SK-N-SH (cell line): Measurements from ENCODE around the gene GASK1A. TPM values are rescaled to one million over a fixed set of nuclear protein-coding genes. Genes with fewer than 3 reads are reported as not detected.

Experiments used
- CTCF ChIA-PET: fragments of 300-600, 350-600 bp; formaldehyde crosslinking; extraction: SDS; loops from one replicate; lab custom pipeline; 2021; lab: Yijun Ruan, JAX
- POLR2A ChIA-PET: fragments of 350-600 bp; sonication (Branson Sonifier 250); formaldehyde crosslinking; extraction: SDS; loops from one replicate; lab custom pipeline; 2020; ENCODE audit warnings: antibody characterized with exemption, inconsistent platforms; lab: Yijun Ruan, JAX
- DNase-seq: peaks from one replicate; pipeline ENCODE4 v3.0.0; 2012
- H2AFZ ChIP-seq: fragments of 200-600 bp; sonication (generic); 2 replicates; pipeline ENCODE4 v1.8.1; 2016; ENCODE audit warnings: antibody characterized with exemption, mild to moderate bottlenecking, low read depth
- H3F3A ChIP-seq: fragments of 200-600 bp; sonication (generic); replicated peaks from 2 replicates; pipeline ENCODE3; 2016; ENCODE audit warnings: antibody characterized with exemption, mild to moderate bottlenecking; ENCODE audit not compliant: insufficient read depth
- H3K27ac ChIP-seq, 2 experiments: fragments of 200-500 bp in 1 of 2; fragments of 200-600 bp in 1 of 2; sonication (Bioruptor generic) in 1 of 2; sonication (generic), shearing (Covaris generic) in 1 of 2; 2 replicates each; pipeline versions ENCODE4 v1.5.1 to v1.6.1; 2014 to 2016; ENCODE audit warnings: low read depth in 2 of 2, inconsistent platforms in 1 of 2, low read length in 1 of 2, mild to moderate bottlenecking in 1 of 2, mixed read lengths in 1 of 2
- H3K27me3 ChIP-seq: fragments of 200-600 bp; sonication (generic), shearing (Covaris generic); 2 replicates; pipeline ENCODE4 v1.6.1; 2016; ENCODE audit warnings: mixed run types; ENCODE audit not compliant: insufficient read depth
- H3K36me3 ChIP-seq, 2 experiments: fragments of 200-500 bp in 1 of 2; fragments of 200-600 bp in 1 of 2; sonication (Bioruptor generic) in 1 of 2; sonication (generic) in 1 of 2; replicated peaks in 1 of 2; 2 replicates each; pipeline versions ENCODE3 to v1.5.1; 2014 to 2016; ENCODE audit warnings: low read length in 1 of 2, mild to moderate bottlenecking in 1 of 2; ENCODE audit not compliant: insufficient read depth in 2 of 2, control insufficient read depth in 1 of 2
- H3K4me1 ChIP-seq, 2 experiments: fragments of 200-500 bp in 1 of 2; fragments of 200-600 bp in 1 of 2; sonication (Bioruptor generic) in 1 of 2; sonication (generic), shearing (Covaris generic) in 1 of 2; 2 replicates each; pipeline versions ENCODE4 v1.5.1 to v1.6.1; 2014 to 2016; ENCODE audit warnings: low read depth in 1 of 2, low read length in 1 of 2, mixed run types in 1 of 2; ENCODE audit not compliant: insufficient read depth in 2 of 2, control insufficient read depth in 1 of 2
- H3K4me2 ChIP-seq: fragments of 200-600 bp; sonication (generic), shearing (Covaris generic); 2 replicates; pipeline ENCODE4 v1.6.1; 2017; ENCODE audit warnings: mixed run types
- H3K4me3 ChIP-seq, 2 experiments: fragments of 200-500 bp in 1 of 2; fragments of 200-600 bp in 1 of 2; sonication (Bioruptor generic) in 1 of 2; sonication (generic), shearing (Covaris generic) in 1 of 2; 2 replicates each; pipeline versions ENCODE4 v1.5.1 to v1.8.1; 2014 to 2016; ENCODE audit warnings: low read depth in 2 of 2, inconsistent platforms in 1 of 2, low read length in 1 of 2, mild to moderate bottlenecking in 1 of 2, mixed read lengths in 1 of 2, moderate library complexity in 1 of 2
- H3K79me2 ChIP-seq: fragments of 200-600 bp; sonication (generic); 2 replicates; pipeline ENCODE4 v1.8.1; 2017; ENCODE audit warnings: mild to moderate bottlenecking; ENCODE audit not compliant: insufficient read depth
- H3K9ac ChIP-seq: fragments of 200-600 bp; sonication (generic); 2 replicates; pipeline ENCODE4 v1.6.1; 2017; ENCODE audit warnings: mixed run types
- H3K9me2 ChIP-seq: fragments of 200-600 bp; sonication (generic); 2 replicates; pipeline ENCODE4 v1.6.1; 2017; ENCODE audit warnings: mixed run types
- H3K9me3 ChIP-seq: fragments of 200-600 bp; sonication (generic); 2 replicates; pipeline ENCODE4 v1.6.1; 2017; ENCODE audit warnings: mixed run types, mild to moderate bottlenecking, moderate library complexity
- H4K20me1 ChIP-seq: fragments of 200-600 bp; sonication (generic); 2 replicates; pipeline ENCODE4 v1.6.1; 2017; ENCODE audit warnings: mild to moderate bottlenecking, mixed run types; ENCODE audit not compliant: insufficient read depth
- CHD2 ChIP-seq: fragments of 150-350 bp; IDR thresholded peaks from 2 replicates; pipeline ENCODE4 v1.6.1; 2018; ENCODE audit warnings: low read length; ENCODE audit not compliant: partially characterized antibody
- FOXJ3 ChIP-seq: sonication (generic); formaldehyde crosslinking; IDR thresholded peaks from 2 replicates; pipeline ENCODE4 v1.5.1; 2020; ENCODE audit warnings: mild to moderate bottlenecking, missing genetic modification reagents
- JUND ChIP-seq: IDR thresholded peaks from 2 replicates; pipeline ENCODE4 v1.4.0; 2012
- MEF2A ChIP-seq: IDR thresholded peaks from 2 replicates; pipeline ENCODE4 v1.4.0; 2012; ENCODE audit warnings: low read depth, borderline replicate concordance
- MXI1 ChIP-seq: IDR thresholded peaks from 2 replicates; pipeline ENCODE4 v1.6.1; 2012; ENCODE audit warnings: mild to moderate bottlenecking, low read depth, low read length, improper control_type of control experiment
- NRF1 ChIP-seq: IDR thresholded peaks from 2 replicates; pipeline ENCODE4 v1.6.1; 2012; ENCODE audit warnings: low read depth, mild to moderate bottlenecking, low read length
- RCOR1 ChIP-seq: fragments of 150-350 bp; IDR thresholded peaks from 2 replicates; pipeline ENCODE4 v1.6.1; 2017; ENCODE audit warnings: antibody characterized with exemption, low read length
- SMC3 ChIP-seq: IDR thresholded peaks from 2 replicates; pipeline ENCODE4 v1.6.1; 2012; ENCODE audit warnings: low read depth, low read length, improper control_type of control experiment
- TCF12 ChIP-seq: IDR thresholded peaks from 2 replicates; pipeline ENCODE4 v1.4.0; 2012
- TEAD4 ChIP-seq: IDR thresholded peaks from 2 replicates; pipeline ENCODE4 v1.4.0; 2012; ENCODE audit warnings: mild to moderate bottlenecking, borderline replicate concordance; ENCODE audit not compliant: insufficient read depth
- USF2 ChIP-seq: fragments of 150-350 bp; IDR thresholded peaks from 2 replicates; pipeline ENCODE4 v1.6.1; 2017; ENCODE audit warnings: antibody characterized with exemption, low read length, low read depth, borderline replicate concordance
- polyA plus RNA-seq, 3 experiments: library from polyadenylated mRNA; depleted of rRNA; stranded (reverse); fragments of >200 nt; gene quantifications; 2 replicates each; pipeline ENCODE4 v1.2.3, GENCODE V29; 2012
- TF ChIP-seq, protein P1 (sequence below): fragments of 200-600 bp; sonication (generic); IDR thresholded peaks from 2 replicates; pipeline ENCODE4 v1.6.1; 2017; ENCODE audit warnings: antibody characterized with exemption, mild to moderate bottlenecking, moderate library complexity
- TF ChIP-seq, protein P2 (sequence below): IDR thresholded peaks from 2 replicates; pipeline ENCODE4 v1.4.0; 2012; ENCODE audit warnings: low read depth
- TF ChIP-seq, protein P3 (sequence below): fragments of 150-350 bp; IDR thresholded peaks from 2 replicates; pipeline ENCODE4 v1.6.1; 2016; ENCODE audit warnings: mild to moderate bottlenecking, low read depth, low read length
- TF ChIP-seq, protein P4 (sequence below): IDR thresholded peaks from 2 replicates; pipeline ENCODE4; 2012

The GASK1A gene
- polyA plus RNA-seq, 1 of the 3 experiments (the other 2 are of a cell fraction), result not detected

DNA sequence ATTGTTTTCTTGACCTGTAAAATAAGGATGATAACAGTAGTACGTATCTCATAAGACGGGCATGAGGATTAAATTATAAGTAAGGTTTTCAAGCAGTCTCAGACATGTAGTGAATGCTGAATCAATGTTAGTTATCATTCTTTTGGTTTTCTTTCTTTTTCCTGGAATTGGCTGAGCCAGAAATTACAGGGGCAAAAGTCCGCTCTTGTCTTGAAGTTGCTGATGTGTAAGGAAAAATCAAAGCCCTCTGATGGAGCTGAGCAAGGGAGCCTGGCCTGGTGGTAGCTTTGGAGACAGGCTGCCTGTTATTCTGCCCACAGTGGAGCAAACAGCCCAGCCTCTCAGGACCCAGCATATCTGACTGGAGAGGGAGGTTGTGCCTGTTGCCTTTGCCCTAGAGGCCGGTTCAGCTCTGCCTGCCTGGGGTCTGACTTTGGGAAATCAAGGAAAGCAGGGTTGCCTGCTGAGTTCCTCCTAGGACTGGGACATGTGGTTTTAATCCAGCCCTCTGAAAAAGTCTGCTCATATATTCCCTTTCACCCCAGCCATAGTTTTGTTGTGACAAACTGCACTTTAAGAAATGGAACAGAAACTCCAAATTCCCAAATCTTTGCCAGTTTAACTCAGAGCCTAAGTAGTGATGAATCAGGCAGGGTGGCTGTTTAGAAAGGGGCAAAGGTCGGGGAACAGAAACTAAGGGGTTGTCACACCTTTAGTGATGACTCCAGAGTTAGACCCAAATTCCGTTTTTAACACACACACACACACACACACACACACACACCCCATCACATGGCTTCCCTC, 40.1 kb downstream of the GASK1A start (continued):
- TF ChIP-seq CHD2 (no peak), RCOR1 (no peak), NRF1 (no peak)

DNA sequence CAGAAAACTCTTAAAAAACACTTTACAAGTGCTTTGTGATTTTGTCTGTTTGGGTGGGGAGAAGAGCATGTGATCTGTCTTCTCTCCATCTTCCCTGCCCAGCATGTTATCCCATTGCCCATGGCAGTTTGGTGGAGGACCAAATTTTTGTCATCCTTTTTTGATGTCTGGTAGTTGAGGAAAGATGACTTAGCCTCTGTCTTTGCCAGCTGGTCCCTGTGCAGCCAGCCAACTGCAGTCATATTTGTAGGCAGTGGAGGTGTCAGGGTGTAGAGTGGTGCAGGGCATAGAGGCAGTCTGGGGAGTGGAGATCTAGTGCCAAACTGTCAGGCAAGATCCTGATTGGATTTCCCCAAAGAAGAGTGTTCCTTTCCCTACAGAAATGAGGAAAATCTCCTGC, 40.7 kb downstream of the GASK1A start:
- TF ChIP-seq, protein P1, sequence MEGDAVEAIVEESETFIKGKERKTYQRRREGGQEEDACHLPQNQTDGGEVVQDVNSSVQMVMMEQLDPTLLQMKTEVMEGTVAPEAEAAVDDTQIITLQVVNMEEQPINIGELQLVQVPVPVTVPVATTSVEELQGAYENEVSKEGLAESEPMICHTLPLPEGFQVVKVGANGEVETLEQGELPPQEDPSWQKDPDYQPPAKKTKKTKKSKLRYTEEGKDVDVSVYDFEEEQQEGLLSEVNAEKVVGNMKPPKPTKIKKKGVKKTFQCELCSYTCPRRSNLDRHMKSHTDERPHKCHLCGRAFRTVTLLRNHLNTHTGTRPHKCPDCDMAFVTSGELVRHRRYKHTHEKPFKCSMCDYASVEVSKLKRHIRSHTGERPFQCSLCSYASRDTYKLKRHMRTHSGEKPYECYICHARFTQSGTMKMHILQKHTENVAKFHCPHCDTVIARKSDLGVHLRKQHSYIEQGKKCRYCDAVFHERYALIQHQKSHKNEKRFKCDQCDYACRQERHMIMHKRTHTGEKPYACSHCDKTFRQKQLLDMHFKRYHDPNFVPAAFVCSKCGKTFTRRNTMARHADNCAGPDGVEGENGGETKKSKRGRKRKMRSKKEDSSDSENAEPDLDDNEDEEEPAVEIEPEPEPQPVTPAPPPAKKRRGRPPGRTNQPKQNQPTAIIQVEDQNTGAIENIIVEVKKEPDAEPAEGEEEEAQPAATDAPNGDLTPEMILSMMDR, result no peak
- TF ChIP-seq MEF2A (no peak), TCF12 (no peak), JUND (no peak), FOXJ3 (no peak), USF2 (no peak), MXI1 (no peak), SMC3 (no peak), TEAD4 (no peak)
- TF ChIP-seq, protein P2, sequence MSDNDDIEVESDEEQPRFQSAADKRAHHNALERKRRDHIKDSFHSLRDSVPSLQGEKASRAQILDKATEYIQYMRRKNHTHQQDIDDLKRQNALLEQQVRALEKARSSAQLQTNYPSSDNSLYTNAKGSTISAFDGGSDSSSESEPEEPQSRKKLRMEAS, result no peak
- TF ChIP-seq, protein P3, sequence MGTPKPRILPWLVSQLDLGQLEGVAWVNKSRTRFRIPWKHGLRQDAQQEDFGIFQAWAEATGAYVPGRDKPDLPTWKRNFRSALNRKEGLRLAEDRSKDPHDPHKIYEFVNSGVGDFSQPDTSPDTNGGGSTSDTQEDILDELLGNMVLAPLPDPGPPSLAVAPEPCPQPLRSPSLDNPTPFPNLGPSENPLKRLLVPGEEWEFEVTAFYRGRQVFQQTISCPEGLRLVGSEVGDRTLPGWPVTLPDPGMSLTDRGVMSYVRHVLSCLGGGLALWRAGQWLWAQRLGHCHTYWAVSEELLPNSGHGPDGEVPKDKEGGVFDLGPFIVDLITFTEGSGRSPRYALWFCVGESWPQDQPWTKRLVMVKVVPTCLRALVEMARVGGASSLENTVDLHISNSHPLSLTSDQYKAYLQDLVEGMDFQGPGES, result no peak
- TF ChIP-seq, protein P4, sequence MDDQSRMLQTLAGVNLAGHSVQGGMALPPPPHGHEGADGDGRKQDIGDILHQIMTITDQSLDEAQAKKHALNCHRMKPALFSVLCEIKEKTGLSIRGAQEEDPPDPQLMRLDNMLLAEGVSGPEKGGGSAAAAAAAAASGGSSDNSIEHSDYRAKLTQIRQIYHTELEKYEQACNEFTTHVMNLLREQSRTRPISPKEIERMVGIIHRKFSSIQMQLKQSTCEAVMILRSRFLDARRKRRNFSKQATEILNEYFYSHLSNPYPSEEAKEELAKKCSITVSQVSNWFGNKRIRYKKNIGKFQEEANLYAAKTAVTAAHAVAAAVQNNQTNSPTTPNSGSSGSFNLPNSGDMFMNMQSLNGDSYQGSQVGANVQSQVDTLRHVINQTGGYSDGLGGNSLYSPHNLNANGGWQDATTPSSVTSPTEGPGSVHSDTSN, result no peak
- TF ChIP-seq, all 33 proteins: peak for 0
- CTCF ChIA-PET, result no interaction called here
- no peak overlapping the region for H3K4me2 ChIP-seq

More for the DNA sequence above, 40.7 kb downstream of the GASK1A start:
- Histone ChIP-seq H3K27me3 (no peaks in the 10 kb centered on the region), H3K4me3 (no peak overlapping the region), H3F3A (no peaks in the 10 kb centered on the region), H3K9me3 (no peaks in the 10 kb centered on the region), H2AFZ (no peak overlapping the region), H3K79me2 (no peaks in the 10 kb centered on the region), H3K4me1 (peaks cover 0 to 5% of the 10 kb centered on the region in 2 experiments; a peak in 1 of 4 replicates), H3K27ac (no peak overlapping the region), H4K20me1 (no peaks in the 10 kb centered on the region), H3K9ac (no peak overlapping the region), H3K9me2 (no peaks in the 10 kb centered on the region), H3K36me3 (no peaks in the 10 kb centered on the region)
- DNase-seq, result no peak
- POLR2A ChIA-PET, result no interaction called here
